Measurements from ENCODE around the gene MADD.

Gene MADD

DNA sequence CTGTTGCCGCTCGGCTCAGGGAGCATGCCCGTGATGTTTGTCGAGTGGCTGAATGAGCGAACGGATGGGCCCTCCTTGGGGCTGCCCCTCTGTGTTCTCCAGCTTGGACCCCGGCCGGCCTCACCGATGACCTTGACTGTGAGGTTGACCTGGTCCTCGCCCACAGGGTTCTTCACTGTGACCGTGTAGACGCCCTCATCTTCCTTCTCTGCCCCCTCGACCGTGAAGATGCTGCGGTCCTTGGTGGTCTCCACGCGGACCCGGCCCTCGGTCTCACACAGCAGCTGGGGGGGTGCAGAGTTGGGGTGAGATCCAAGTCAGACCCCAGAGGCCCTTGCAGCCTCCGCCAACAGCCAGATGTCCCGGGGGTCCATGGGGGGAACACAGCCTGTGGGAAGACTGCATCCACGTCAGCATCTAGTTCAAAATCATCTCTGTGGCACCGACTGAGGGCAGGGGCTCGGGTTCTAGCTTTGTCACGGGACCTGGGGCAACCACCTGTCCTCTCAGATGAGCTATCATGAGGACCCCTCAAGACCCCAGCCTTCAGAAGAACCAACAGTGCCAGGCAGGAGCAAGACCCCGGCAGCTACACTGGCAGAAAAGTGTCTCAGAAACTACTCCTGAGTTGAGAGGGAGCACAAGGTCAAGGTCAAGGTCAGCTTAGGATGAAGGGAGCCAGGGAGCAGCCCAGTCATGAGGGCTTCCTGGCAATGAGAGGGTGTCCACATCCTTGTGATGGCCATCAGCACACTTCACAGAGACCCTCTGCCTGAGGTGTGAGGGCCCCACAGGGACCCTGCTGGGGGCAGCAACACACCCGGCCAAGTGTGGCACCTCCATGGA lies 68.7 kb downstream of the MADD start:
- no peak for DNase-seq (ENCODE audit: low read depth in 2 of 2)

DNA sequence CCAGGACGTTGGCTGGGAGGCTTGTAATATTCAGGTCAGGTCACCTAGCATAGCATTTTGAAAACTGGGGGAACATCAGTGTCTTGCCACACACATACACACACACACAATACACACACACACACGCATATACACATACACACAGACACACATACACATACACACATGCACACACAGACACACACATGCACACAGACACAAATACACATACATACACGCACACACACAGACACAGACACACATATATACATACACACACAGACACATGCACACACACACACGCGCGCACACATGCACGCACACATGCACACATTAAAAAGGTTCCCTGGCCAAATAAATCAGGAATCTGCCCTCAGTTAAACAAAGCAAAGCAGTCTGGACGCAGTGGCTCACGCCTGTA lies 70.1 kb downstream of the MADD start:
- DNase-seq (ENCODE audit: low read depth in 2 of 2): no peak

GRCh38 chr11:47340980-47341775 lies 71.2 kb downstream of the MADD start:
- DNase-seq (ENCODE audit: low read depth in 2 of 2): no peak

GRCh38 chr11:47342036-47342803 lies 72.3 kb downstream of the MADD start:
- no peak for DNase-seq (ENCODE audit: low read depth in 2 of 2)

- DNase-seq (ENCODE audit: low read depth in 2 of 2): no peak
These were observed 72.9 kb downstream of the MADD start for GRCh38 chr11:47342854-47343253.

DNA sequence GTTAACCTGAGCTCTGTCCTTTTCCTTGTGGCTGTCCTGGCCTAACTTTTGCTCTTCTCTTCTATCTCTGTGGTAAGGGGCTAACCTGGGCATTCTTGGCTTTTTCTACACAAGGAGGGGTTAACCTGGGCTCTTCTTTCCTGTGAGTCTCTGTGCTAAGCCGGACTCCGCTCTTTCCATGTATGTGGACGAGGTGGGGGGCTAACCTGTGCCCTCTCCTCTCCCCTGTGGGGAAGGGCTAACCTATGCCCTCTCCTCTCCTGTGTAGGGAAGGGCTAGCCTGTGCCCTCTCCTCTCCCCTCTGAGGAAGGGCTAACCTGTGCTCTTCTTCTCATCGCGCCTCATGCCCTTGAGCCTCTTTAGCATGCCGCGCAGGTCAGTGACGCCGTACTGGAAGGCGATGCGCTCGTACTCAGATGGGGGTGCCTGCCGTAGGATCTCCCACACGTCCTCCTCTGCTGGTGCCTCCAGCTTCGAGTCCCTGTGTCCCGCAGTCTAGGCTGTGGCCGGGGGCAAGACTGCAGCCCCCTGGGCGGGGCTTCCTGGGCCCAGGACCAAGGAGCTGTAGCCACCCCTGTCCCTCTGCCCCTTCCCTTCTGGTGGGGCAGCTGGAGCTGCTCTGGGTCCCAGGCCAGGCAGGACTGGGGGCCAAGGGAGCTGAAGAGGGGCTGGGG lies 76.1 kb downstream of the MADD start:
- DNase-seq (ENCODE audit: low read depth in 2 of 2): no peak

DNA sequence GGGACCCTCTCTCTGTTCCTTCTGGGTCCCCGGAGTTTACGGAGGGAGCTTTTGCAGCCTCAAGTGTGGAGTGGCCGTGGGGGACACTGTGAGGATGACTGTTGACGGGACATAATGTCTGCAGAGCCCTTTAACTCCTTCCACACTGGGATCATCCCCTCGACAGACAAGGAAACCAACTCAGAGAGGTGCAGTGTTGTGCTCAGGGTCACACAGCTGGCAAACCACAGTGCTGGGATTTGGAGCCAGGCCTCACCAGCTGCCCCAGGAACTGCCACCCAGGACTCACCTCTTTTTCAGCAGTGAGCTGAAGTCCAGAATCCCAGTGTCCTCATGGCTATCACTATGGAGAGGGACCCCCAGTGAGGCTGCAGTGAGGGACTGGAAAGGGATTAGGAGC lies 77.2 kb downstream of the MADD start:
- no peak for DNase-seq (ENCODE audit: low read depth in 2 of 2)

DNA sequence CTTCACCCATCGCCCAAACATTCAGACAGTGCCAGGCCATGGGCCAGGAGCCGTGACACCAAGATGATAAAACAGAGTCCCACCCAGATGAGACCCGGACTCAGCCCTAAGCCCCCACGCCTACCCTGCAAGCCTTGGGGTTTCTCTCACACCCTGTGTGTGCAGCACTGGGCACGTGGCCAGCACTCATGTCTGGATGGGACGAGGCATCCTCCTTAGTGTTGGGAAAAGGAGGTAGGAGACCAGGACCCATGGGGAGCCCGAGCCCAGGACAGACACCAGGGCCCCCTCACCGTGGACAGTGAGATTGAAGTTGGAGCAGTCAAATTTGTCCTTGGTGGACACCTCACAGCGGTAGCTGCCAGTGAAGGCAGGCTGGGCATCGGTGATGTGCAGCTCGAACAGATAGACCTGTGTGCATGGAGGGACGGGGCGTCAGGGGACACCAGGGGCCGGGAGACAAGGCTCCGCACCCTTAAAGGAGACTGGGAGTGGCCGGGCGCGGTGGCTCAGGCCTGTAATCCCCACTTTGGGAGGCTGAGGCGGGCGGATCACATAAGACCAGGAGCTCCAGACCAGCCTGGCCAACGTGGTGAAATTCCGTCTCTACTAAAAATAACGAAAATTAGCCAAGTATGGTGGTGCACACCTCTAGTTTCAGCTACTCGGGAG lies 78.3 kb downstream of the MADD start:
- DNase-seq (ENCODE audit: low read depth in 2 of 2): no peak

GRCh38 chr11:47348859-47349258 lies 78.9 kb downstream of the MADD start:
- DNase-seq (ENCODE audit: low read depth in 2 of 2): no peak

DNA sequence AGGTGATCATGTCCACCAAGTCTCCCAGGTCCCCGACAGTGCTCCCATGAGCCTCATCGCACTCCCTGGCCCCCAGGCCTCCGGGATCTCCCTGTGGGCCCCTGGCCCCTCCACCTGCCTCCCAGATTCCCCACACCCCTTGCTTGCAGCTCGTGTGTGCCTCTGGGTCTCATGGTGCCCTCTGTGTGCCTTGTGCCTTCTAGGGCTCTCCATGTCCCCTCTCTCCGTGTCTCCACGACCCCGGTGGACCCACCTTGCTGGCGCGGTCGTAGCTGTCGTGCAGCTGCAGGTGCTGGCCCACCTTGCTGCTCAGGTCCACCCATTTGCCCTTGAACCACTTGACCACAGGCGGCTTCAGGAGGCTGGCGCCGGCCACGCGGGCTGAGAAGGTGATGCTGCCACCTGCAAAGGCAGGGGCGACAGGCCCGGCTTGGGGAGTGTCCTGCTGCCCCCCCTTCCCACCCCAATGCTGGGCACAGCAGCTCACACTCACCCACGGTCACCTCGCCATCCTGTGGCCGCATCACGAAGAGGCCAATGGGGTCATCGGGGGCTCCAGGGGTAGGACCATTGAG lies 79.7 kb downstream of the MADD start:
- DNase-seq (ENCODE audit: low read depth in 2 of 2): no peak

DNA sequence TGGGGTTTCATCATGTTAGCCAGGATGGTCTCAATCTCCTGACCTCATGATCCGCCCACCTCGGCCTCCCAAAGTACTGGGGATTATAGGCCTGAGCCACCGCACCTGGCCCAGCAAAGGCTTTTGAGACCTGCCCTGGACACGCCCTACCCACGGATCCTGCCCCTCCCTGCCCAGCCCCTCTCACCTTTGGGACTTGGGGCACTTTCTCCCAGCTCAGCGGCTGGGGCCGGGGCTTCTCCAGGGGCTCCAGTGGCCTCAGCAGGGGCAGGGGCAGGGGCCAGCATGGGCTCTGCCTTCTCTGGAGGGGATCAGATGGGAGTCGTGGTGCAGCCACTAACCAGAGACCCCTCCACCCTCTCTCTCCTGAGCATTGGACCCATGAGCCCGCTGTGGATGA lies 80.4 kb downstream of the MADD start:
- no peak for DNase-seq (ENCODE audit: low read depth in 2 of 2)

GRCh38 chr11:47351156-47352126 lies 81.5 kb downstream of the MADD start:
- DNase-seq (ENCODE audit: low read depth in 2 of 2): no peak

DNA sequence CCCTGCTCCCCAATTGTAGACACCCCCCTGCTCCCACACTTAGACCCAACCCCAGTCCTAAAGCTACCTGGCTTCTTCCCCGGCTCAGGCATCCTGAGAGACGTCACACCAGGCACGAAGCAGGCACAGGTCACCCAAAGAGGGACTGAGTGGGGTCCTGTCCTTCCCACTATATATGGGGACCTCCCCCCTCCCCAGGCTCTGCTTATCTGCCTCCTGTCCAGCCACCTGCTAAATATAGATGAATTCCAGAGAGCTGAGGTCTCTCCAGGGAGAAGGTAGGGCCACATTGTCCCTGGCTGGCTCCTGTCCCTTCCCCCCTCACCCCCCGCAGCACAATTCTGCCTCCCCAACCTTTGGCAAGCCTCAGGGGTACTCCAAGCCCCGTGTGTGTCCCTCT lies 82.6 kb downstream of the MADD start, which contains the start of gene MYBPC3:
MYBPC3 (minus strand) TSS at position 147 of the 400 bp plus-strand sequence; CDS start at position 92, 55 bp downstream.
- DNase-seq (ENCODE audit: low read depth in 2 of 2): no peak

DNA sequence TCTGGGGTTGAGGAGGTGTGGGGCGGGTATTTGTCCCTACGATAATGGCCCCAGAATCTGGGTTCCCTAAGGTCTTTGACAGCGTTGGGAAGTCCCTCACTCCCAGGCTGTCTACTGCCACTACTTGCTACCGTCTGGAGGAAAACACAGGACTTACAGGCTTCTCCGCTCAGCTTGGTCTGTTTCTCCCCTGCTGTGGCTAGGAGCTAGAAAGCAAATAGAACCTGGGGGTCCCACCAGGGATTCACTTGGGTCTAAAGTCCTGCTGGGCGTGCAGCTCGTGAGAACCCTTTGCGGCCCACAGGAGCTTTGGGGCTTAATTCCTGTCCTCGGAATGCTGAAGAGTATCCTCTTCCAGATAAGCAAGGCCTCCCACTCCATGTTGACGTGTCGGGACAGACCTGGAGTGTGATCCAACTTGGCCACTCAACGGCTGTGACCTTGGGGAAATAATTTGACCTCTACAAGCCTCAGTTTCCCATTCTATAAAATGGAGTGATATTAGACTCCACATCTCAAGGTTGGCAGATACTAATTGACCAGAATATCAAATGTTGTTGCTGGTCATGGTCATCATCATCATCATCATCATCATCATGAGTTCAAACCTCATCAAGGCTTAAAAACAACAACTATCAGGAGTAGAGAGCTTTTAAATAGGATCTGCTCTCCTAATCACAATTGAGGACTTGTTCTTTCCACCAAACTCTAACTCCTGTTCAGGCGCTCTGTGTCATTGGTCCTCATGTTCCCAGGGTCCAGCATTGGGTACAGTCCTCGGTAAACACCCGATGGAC lies 84.2 kb downstream of the MADD start:
- no peak for DNase-seq (ENCODE audit: low read depth in 2 of 2)

- no peak for DNase-seq (ENCODE audit: low read depth in 2 of 2)
These were observed 85.0 kb downstream of the MADD start for GRCh38 chr11:47354913-47355282.

GRCh38 chr11:47355283-47356128 lies 85.6 kb downstream of the MADD start:
- peak; percentile 24 to 34 for DNase-seq (ENCODE audit: low read depth in 2 of 2)

DNA sequence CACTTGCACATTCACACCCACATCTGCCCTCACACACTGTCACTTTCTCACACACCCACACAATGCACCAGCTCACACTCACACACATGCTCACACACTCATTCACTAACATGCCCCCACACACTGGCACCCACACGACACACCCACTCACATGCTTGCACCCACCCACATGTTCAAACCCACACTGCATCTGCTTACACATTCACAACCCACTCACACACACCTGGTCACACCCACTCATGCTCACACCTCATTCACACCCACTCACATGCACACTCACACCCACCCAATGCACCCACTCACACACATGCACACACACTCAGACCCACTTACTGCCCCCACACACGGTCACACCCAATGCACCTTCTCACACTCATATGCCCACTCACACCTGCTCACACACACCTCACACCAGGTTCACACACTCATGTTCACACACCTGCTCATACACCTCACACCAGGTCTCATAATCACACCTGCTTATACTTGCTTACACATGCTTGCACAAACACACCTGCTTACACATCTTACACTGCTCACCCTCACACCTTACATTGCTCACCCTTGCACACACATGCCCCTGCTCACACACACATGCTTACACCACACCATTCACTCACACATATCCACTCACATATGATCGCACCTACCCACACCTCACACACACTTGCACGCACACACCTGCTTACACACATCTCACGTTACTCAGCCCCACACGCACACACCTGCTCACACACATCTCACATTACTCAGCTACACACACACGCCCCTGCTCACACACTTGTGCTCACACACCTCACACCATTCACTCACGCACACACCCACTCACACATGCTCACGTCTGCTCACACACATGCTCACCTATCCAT lies 86.4 kb downstream of the MADD start:
- DNase-seq (ENCODE audit: low read depth in 2 of 2): no peak
